ENCODE data around the gene GRIK5.

- TF ChIP-seq CTCF (IDR thresholded peaks at IDR 0.05) = no peak
- TF ChIP-seq POLR2A (IDR thresholded peaks at IDR 0.05) = no peak
Observed at GRCh38 chr19:42057846-42058245, 12.2 kb downstream of the GRIK5 start.

Measured in right lobe of liver (tissue), 4 donors.